ENCODE measurements around the gene RIN3.
"Not testable (repeated sequence)": the region's sequence is repeated elsewhere in the genome, so short reads cannot be mapped to it uniquely, and the experiment has no call there.

The RIN3 gene

GRCh38 chr14:92637864-92638263, 124.3 kb downstream of the RIN3 start:
- Histone ChIP-seq H3K4me3 (ENCODE audit: severe bottlenecking) (no peak overlapping the region), H3K27ac (ENCODE audit: poor library complexity, severe bottlenecking) (no peak overlapping the region), H3K4me1 (ENCODE audit: insufficient read depth, poor library complexity, severe bottlenecking) (no peaks in the 10 kb centered on the region), H3K9me3 (ENCODE audit: severe bottlenecking) (no peaks in the 10 kb centered on the region), H3K36me3 (ENCODE audit: low read depth) (no peaks in the 10 kb centered on the region), H3K27me3 (ENCODE audit: insufficient read depth, poor library complexity, severe bottlenecking) (no peaks in the 10 kb centered on the region)
- TF ChIP-seq CTCF (IDR thresholded peaks at IDR 0.05; ENCODE audit: poor library complexity, severe bottlenecking) = no peak
- no peak for DNase-seq (ENCODE audit: low spot score)
- no peak for ATAC-seq (ENCODE audit: low read depth)

- no peaks in the 10 kb centered on the region for H3K27me3 ChIP-seq (ENCODE audit: insufficient read depth, poor library complexity, severe bottlenecking)
- TF ChIP-seq CTCF (IDR thresholded peaks at IDR 0.05; ENCODE audit: poor library complexity, severe bottlenecking) = no peak
- no peaks in the 10 kb centered on the region for H3K9me3 ChIP-seq (ENCODE audit: severe bottlenecking)
- H3K27ac ChIP-seq (ENCODE audit: poor library complexity, severe bottlenecking) = no peak overlapping the region
- no peaks in the 10 kb centered on the region for H3K4me1 ChIP-seq (ENCODE audit: insufficient read depth, poor library complexity, severe bottlenecking)
- no peak for DNase-seq (ENCODE audit: low spot score)
- H3K4me3 ChIP-seq (ENCODE audit: severe bottlenecking) = no peak overlapping the region
- no peaks in the 10 kb centered on the region for H3K36me3 ChIP-seq (ENCODE audit: low read depth)
- no peak for ATAC-seq (ENCODE audit: low read depth)
Observed at GRCh38 chr14:92638266-92638665, 124.7 kb downstream of the RIN3 start.

- Histone ChIP-seq H3K36me3 (ENCODE audit: low read depth) (no peaks in the 10 kb centered on the region), H3K4me1 (ENCODE audit: insufficient read depth, poor library complexity, severe bottlenecking) (peaks cover 1% of the 10 kb centered on the region), H3K9me3 (ENCODE audit: severe bottlenecking) (no peaks in the 10 kb centered on the region), H3K4me3 (ENCODE audit: severe bottlenecking) (no peak overlapping the region), H3K27me3 (ENCODE audit: insufficient read depth, poor library complexity, severe bottlenecking) (no peaks in the 10 kb centered on the region), H3K27ac (ENCODE audit: poor library complexity, severe bottlenecking) (no peak overlapping the region)
- DNase-seq (ENCODE audit: low spot score) (no peak), ATAC-seq (ENCODE audit: low read depth) (no peak)
- TF ChIP-seq CTCF (IDR thresholded peaks at IDR 0.05; ENCODE audit: poor library complexity, severe bottlenecking) = no peak
Observed at GRCh38 chr14:92638904-92639303, 125.3 kb downstream of the RIN3 start.

GRCh38 chr14:92639472-92640117, 126.0 kb downstream of the RIN3 start:
- not testable (repeated sequence) for H3K4me1 ChIP-seq (ENCODE audit: insufficient read depth, poor library complexity, severe bottlenecking); H3K27ac ChIP-seq (ENCODE audit: poor library complexity, severe bottlenecking); H3K4me3 ChIP-seq (ENCODE audit: severe bottlenecking); ATAC-seq (ENCODE audit: low read depth); H3K9me3 ChIP-seq (ENCODE audit: severe bottlenecking); DNase-seq (ENCODE audit: low spot score); H3K36me3 ChIP-seq (ENCODE audit: low read depth); H3K27me3 ChIP-seq (ENCODE audit: insufficient read depth, poor library complexity, severe bottlenecking)

- H3K27me3 ChIP-seq (ENCODE audit: insufficient read depth, poor library complexity, severe bottlenecking) = no peaks in the 10 kb centered on the region
- DNase-seq (ENCODE audit: low spot score) (no peak), ATAC-seq (ENCODE audit: low read depth) (no peak)
- no peak for TF ChIP-seq CTCF (IDR thresholded peaks at IDR 0.05; ENCODE audit: poor library complexity, severe bottlenecking)
- H3K27ac ChIP-seq (ENCODE audit: poor library complexity, severe bottlenecking) = no peak overlapping the region
- H3K36me3 ChIP-seq (ENCODE audit: low read depth) = no peaks in the 10 kb centered on the region; the same call in 1 of the 2 replicates
- peaks cover 6% of the 10 kb centered on the region for H3K9me3 ChIP-seq (ENCODE audit: severe bottlenecking)
- H3K4me3 ChIP-seq (ENCODE audit: severe bottlenecking) = no peak overlapping the region
- H3K4me1 ChIP-seq (ENCODE audit: insufficient read depth, poor library complexity, severe bottlenecking) = peaks cover 23% of the 10 kb centered on the region
Observed at GRCh38 chr14:92641306-92641705, 127.7 kb downstream of the RIN3 start.

All from RWPE2 (cell line).